Stimulated activated CD4-positive, alpha-beta T cell treated with anti-CD3 and anti-CD28 coated beads, Interleukin-12 subunit alpha, Interleukin-12 subunit beta, amount 100 ng/mL, for 24 hours (primary cell): Measurements from ENCODE around the gene SLC41A3.

ENCODE experiments used
- DNase-seq, 2 experiments: peaks; one replicate each; pipeline ENCODE4 v3.0.0-alpha.2; 2020; ENCODE audit warnings: low read depth in 2 of 2

The SLC41A3 gene

DNA sequence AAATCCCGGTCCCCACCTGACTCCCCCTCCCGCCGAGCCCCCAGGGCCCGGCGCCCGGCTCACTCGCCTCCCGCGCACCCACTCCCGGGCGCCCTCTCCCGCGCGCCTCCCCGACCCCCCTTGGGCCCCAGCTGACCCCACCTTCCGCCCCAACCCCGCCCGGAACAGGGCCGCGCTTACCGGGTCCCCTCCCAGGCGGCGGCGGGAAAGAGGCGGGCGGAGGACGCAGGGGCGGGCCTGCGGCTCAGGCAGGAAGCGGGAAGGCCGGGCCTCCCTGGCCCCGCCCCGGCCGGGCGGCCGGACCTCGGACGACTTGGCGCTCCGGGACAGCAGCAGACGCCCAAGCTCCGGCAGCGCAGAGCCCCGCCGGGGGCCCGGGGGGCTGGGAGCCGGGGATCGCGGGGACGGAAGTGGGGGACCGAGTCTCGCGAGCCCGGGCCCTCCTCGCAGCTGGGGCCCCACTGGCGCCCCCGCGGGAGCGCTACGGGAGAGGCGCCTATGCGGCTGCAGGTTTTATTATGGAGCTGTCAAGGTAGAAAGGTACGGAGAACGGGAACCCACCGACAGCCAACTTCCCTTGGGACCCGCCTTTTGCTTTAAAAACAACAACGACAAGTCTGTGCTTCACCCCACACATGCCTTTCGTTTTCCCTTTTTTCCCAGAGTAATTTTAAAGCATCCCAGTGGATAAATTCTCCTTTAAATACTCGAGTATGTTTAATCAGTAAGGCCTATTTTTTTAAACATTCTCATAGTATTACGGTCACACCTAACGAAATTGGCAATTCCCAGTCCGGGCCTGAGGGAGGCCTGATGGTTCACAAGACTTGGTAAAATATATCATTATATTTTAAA is at the start of gene SLC41A3:
TSS of gene SLC41A3 (minus strand) at position 212 of the 855 bp plus-strand sequence. CDS start 15,905 bp downstream, outside the sequence.
- peak; percentile 78 to 87 for DNase-seq

DNA sequence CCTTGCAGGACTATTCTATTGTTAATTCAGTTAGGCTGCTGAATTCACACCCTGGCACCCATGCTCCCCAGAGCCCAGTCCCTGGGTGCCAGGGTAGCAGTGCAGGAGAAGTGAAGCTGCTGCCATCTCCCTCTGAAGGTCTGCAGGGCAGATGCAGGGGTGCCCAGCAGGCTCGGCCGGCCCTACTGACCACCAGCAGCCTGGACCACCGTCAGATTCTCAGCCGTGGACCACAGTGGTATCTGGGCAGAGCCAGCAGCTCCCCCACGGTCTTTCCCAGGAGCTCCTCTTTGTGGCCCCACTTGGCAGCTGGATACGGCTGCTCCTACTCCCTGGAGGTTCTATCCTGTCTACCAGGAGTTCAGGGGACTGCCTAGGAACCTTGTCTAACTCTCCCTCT is 49.7 kb upstream of the SLC41A3 start:
- DNase-seq: no peak

- DNase-seq: no peak
These were observed 49.0 kb upstream of the SLC41A3 start for GRCh38 chr3:126132751-126133511.

DNA sequence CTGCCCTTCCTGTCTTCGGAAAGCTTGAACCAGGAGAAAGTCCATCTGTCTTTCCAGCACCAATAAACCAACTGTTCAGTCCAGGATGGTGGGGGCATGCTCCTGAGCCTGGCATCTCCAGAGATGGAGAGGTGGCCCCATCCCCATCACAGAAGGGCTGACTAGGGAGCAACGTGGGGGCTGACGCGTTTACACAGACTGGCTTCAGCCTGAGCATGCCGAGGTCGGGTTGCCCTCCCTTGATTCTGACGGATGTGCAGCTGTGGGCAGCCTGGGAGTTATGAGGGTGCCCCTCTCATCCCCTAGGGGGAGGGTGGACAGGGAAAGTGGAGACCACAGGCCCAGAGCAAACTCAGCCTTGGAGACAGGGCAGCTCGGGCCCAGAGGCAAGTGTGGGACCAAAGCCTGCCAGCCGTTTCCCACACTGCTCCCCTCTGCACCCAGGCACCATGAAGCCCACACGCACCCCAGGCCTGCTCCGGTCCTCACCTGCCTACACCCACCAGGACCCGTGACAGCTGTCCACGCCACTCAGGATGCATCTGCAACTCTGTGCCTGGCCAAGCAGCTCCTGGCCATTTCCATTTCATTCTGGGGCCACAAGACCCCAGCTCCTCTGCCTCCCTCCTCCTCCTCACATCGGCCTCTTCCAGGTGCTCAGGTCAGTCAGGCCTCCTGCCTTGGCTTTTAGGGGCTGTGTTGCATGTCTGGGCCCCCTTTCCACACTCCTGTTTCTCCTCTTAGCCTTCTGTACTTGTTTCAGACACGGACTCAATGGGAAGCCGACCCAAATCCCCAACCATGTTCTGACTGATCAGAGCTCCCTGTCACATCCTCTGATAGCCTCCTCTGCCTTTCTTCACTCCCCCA is 48.2 kb upstream of the SLC41A3 start:
- no peak for DNase-seq

- no peak for DNase-seq
These were observed 47.2 kb upstream of the SLC41A3 start for GRCh38 chr3:126130981-126131745.

GRCh38 chr3:126130081-126130855 is 46.3 kb upstream of the SLC41A3 start:
- DNase-seq: no peak

- DNase-seq: no peak
These were observed 45.5 kb upstream of the SLC41A3 start for GRCh38 chr3:126129398-126129891.

- DNase-seq: no peak
These were observed 44.8 kb upstream of the SLC41A3 start for GRCh38 chr3:126128504-126129397.

GRCh38 chr3:126127904-126128303 is 44.0 kb upstream of the SLC41A3 start:
- DNase-seq: no peak

DNA sequence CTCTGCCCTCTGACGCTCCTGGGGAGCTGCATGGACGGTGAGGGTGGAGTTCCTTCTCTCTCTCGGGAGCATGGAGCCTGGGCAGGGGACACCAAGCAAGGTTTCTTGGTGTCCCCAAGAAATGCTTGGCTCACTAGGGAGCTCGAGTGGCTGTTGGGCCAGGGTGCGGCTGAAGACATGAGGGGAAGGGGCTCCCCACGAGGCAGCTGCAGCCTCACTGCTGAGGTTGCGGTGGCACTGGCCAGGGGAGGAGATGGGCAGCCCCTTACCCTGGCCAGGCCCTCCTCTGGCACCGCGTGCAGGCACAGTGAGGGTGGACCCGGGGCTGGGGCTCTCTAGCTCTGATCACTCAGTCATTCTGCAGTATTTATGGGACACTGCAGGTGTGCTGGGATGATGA is 43.5 kb upstream of the SLC41A3 start:
- no peak for DNase-seq

DNA sequence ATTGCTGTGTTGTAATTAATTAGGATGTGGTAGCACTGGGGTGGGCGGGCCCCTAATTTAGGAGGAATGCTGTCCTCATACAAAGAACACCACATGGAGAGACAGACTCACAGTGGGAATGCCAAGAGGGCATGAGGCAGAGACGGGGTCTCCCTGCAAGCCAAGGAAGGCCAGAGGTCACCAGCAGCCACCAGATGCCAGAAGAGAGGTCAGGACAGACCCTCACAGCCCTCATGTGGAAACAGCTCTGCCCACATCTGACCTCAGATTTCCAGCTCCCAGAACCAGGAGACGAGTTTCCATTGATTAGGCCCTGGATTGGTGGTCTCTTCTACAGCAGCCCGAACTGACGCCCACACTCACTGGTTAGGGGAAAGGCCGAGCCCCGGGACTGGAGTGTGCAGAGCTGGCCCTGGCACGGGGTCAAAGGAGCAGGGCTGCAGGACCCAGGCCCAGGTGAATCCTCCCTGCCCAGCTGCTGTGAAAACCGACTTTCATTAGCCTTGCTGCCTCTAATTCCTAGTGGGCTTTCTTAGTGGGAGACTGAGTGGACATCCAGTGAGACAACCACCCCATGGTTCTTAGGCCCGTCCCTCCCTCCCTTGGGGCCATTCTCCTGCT is 43.0 kb upstream of the SLC41A3 start:
- no peak for DNase-seq

GRCh38 chr3:126126286-126126685 is 42.4 kb upstream of the SLC41A3 start:
- no peak for DNase-seq

- no peak for DNase-seq
These were observed 41.9 kb upstream of the SLC41A3 start for GRCh38 chr3:126125781-126126251.

GRCh38 chr3:126125341-126125740 is 41.4 kb upstream of the SLC41A3 start:
- no peak for DNase-seq

DNA sequence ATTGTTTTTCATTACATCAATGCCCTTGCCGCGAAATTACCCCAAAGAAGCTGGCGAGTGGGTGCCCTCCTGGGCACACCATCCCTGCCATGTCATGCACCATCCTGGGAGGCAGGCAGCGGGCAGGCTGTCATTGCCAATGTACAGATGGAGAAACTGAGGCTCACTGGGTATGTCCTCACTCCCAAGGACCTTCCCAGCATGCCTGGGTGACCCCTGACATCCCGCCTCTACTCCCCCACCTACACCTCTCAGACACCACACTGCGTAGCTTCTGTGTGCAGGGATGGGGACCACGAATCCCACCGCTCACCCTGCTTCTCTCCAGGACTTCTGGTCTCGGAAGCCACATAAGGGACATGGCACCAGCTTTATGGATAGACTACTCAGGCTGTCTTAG is 41.0 kb upstream of the SLC41A3 start:
- DNase-seq: no peak

GRCh38 chr3:126124148-126124868 is 40.4 kb upstream of the SLC41A3 start:
- DNase-seq: no peak

DNA sequence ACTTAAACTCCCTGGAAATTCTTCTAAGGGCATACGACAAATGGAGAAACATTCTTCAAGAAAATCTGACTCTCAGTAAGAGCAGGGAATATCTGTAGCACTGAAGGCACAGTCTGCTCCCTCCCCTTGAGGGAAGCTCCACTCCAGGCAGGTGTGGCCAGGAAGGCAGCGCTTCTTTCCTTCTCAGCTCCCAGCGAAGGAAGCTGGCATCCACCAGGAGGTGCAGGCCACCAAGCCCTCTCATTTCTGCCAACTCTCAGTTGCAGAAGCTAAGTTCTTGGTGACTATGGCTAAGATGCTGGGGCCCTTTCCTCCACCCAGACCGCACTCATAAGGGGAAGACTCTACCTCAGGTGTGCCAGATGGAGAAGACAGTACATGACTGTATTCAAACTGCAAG is 37.7 kb upstream of the SLC41A3 start:
- DNase-seq: no peak

GRCh38 chr3:126121074-126121473 is 37.1 kb upstream of the SLC41A3 start:
- DNase-seq: no peak
